Kidney epithelial cell (primary cell): ENCODE results near the gene CCT5. TPM values are rescaled to one million over a fixed set of nuclear protein-coding genes. Genes with fewer than 3 reads are reported as not detected.

ENCODE experiments used
- DNase-seq: peaks from one replicate; pipeline ENCODE4 v3.0.0-alpha.2; 2010; ENCODE audit warnings: low read depth
- H3K27me3 ChIP-seq: 2 replicates; pipeline ENCODE4 v1.6.0; 2011; ENCODE audit warnings: low read length; ENCODE audit not compliant: control insufficient read depth, insufficient read depth
- H3K36me3 ChIP-seq: 2 replicates; pipeline ENCODE4 v1.5.1; 2011; ENCODE audit warnings: low read length; ENCODE audit not compliant: control insufficient read depth, insufficient read depth
- H3K4me3 ChIP-seq: 2 replicates; pipeline ENCODE4 v1.5.1; 2011; ENCODE audit warnings: low read depth, mild to moderate bottlenecking, control low read depth, low read length
- CTCF ChIP-seq: IDR thresholded peaks from 2 replicates; pipeline ENCODE4 v1.5.1; 2011; ENCODE audit warnings: mild to moderate bottlenecking, moderate library complexity, low read length, control low read depth, inconsistent platforms; ENCODE audit not compliant: insufficient read depth, poor library complexity, severe bottlenecking
- total RNA-seq: library from RNA; depleted of rRNA; stranded (reverse); fragments of >200 nt; gene quantifications from 2 replicates; pipeline ENCODE4 v1.2.3, GENCODE V29; 2015

The CCT5 gene
- total RNA-seq, 1 donor from 2014 or later, result 506 TPM

- Histone ChIP-seq H3K36me3 (no peaks in the 10 kb centered on the region), H3K4me3 (no peak overlapping the region), H3K27me3 (no peaks in the 10 kb centered on the region)
- TF ChIP-seq CTCF, result no peak
- DNase-seq, result no peak
Observed at GRCh38 chr5:10275460-10275859, 25.4 kb downstream of the CCT5 start.

- no peak for TF ChIP-seq CTCF
- no peak for DNase-seq
- Histone ChIP-seq H3K27me3 (no peaks in the 10 kb centered on the region), H3K4me3 (no peak overlapping the region), H3K36me3 (no peaks in the 10 kb centered on the region)
Observed at GRCh38 chr5:10275991-10276390, 25.9 kb downstream of the CCT5 start.

- DNase-seq, result no peak
- no peak overlapping the region for H3K4me3 ChIP-seq
- no peaks in the 10 kb centered on the region for H3K27me3 ChIP-seq
- H3K36me3 ChIP-seq, result no peaks in the 10 kb centered on the region
- TF ChIP-seq CTCF, result no peak
Observed at GRCh38 chr5:10276691-10277090, 26.6 kb downstream of the CCT5 start.

GRCh38 chr5:10277773-10278630 lies 27.9 kb downstream of the CCT5 start:
- Histone ChIP-seq H3K27me3 (no peaks in the 10 kb centered on the region), H3K4me3 (no peak overlapping the region), H3K36me3 (no peaks in the 10 kb centered on the region)
- no peak for TF ChIP-seq CTCF
- no peak for DNase-seq

DNA sequence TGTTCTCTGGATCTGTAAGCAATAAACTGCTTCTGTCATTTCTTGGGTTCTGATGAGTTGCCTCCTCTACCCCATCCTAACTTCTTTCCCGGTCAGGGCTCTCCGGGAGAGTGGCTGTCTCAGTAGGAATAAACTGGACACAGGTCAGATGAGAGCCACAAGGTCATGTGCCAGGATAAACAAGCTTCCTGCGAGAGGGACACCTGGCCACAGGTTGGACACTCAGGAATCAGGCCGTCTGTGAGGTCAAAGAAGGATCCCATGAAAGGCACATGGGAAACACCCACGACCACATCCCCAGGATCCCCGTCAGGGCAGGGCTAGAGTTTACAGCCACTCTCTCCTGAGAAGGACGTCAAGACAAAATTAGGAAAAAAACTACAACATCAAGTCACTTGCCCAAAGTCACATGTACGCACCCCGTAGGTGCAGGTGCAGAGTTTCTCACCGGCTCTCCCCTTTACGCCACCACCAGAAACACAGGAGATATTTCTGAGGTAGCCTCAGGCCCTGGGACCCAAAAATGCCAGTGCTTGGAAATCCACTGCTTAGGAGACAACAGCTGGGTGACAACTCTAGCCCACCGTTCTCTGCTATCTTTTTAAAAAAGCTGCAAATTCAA lies 28.7 kb downstream of the CCT5 start:
- no peaks in the 10 kb centered on the region for H3K36me3 ChIP-seq
- no peak for DNase-seq
- TF ChIP-seq CTCF, result no peak
- no peak overlapping the region for H3K4me3 ChIP-seq
- no peaks in the 10 kb centered on the region for H3K27me3 ChIP-seq

DNA sequence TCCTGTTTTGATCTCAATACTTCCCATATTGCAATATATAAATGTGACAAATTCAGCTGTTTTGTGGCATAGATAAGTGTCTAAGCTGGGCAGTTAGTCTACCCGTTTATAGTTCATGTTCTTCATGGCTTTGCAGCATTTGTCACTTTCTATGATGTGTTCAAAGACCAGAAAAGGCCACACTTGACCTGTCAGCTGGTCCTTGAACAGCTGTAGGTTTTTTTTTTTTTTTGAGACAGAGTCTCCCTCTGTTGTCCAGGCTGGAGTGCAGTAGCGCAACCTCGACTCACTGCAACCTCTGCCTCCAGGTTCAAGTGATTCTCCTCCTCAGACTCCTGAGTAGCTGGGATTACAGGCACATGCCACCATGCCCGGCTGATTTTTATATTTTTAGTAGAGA lies 29.2 kb downstream of the CCT5 start:
- Histone ChIP-seq H3K4me3 (no peak overlapping the region), H3K36me3 (no peaks in the 10 kb centered on the region), H3K27me3 (no peaks in the 10 kb centered on the region)
- no peak for TF ChIP-seq CTCF
- DNase-seq, result no peak
